PFSK-1 (cell line): Measurements from ENCODE around the gene ST7.

Experiments
- FOXP2 ChIP-seq: optimal IDR thresholded peaks from 2 replicates; pipeline ENCODE3; 2011; ENCODE audit warnings: borderline replicate concordance, control low read depth, inconsistent platforms; ENCODE audit not compliant: insufficient read depth; ENCODE audit errors: extremely low read length, extremely low read depth
- POLR2AphosphoS5 ChIP-seq: IDR thresholded peaks from 2 replicates; pipeline ENCODE4 v1.6.1; 2012; ENCODE audit warnings: low read depth, mild to moderate bottlenecking, control low read depth, low read length, moderate library complexity
- REST ChIP-seq, 2 experiments: IDR thresholded peaks; 2 replicates each; pipeline versions ENCODE4 v1.6.1 to v1.8.0; 2011 to 2012; ENCODE audit warnings: low read depth in 2 of 2, low read length in 2 of 2, control low read depth in 1 of 2, inconsistent platforms in 1 of 2, mild to moderate bottlenecking in 1 of 2, moderate library complexity in 1 of 2; ENCODE audit not compliant: insufficient read depth in 1 of 2
- SIN3A ChIP-seq: IDR thresholded peaks from 2 replicates; pipeline ENCODE4 v1.6.1; 2012; ENCODE audit warnings: mild to moderate bottlenecking, low read length, moderate library complexity, borderline replicate concordance; ENCODE audit not compliant: insufficient read depth
- TAF1 ChIP-seq: IDR thresholded peaks from 2 replicates; pipeline ENCODE4 v1.6.1; 2012; ENCODE audit warnings: low read length, control low read depth, borderline replicate concordance; ENCODE audit not compliant: insufficient read depth

GRCh38 chr7:117092785-117093184 lies 139.5 kb downstream of the ST7 start:
- TF ChIP-seq POLR2AphosphoS5, result no peak
- no peak for TF ChIP-seq REST (IDR thresholded peaks at IDR 0.05; ENCODE audit: insufficient read depth in 1 of 2, low read depth in 2 of 2, low read length in 2 of 2)
- TF ChIP-seq TAF1, result no peak
- TF ChIP-seq FOXP2, result no peak
- no peak for TF ChIP-seq SIN3A
